GM15510 (cell line): Measurements from ENCODE around the gene TTC23.

Source experiments
- POLR2A ChIP-seq: IDR thresholded peaks from 3 replicates; pipeline ENCODE4 v1.6.1; 2011; ENCODE audit warnings: borderline replicate concordance; ENCODE audit not compliant: insufficient read length; ENCODE audit errors: extremely low read depth

TTC23 gene

GRCh38 chr15:99180964-99181306 lies 68.4 kb downstream of the TTC23 start:
- TF ChIP-seq POLR2A, result no peak

GRCh38 chr15:99180086-99180963 lies 69.1 kb downstream of the TTC23 start:
- TF ChIP-seq POLR2A, result no peak

GRCh38 chr15:99177679-99178078 lies 71.7 kb downstream of the TTC23 start:
- no peak for TF ChIP-seq POLR2A

GRCh38 chr15:99176757-99177156 lies 72.6 kb downstream of the TTC23 start:
- no peak for TF ChIP-seq POLR2A

GRCh38 chr15:99174567-99175395 lies 74.6 kb downstream of the TTC23 start:
- no peak for TF ChIP-seq POLR2A

GRCh38 chr15:99172989-99173388 lies 76.4 kb downstream of the TTC23 start:
- TF ChIP-seq POLR2A, result no peak

- TF ChIP-seq POLR2A, result no peak
These were observed 77.2 kb downstream of the TTC23 start for GRCh38 chr15:99172171-99172570.

- no peak for TF ChIP-seq POLR2A
These were observed 78.8 kb downstream of the TTC23 start for GRCh38 chr15:99170476-99171065.

- TF ChIP-seq POLR2A, result no peak
These were observed 79.5 kb downstream of the TTC23 start for GRCh38 chr15:99169769-99170311.

GRCh38 chr15:99168601-99169580 lies 80.5 kb downstream of the TTC23 start:
- no peak for TF ChIP-seq POLR2A

GRCh38 chr15:99167640-99168039 lies 81.7 kb downstream of the TTC23 start:
- no peak for TF ChIP-seq POLR2A

GRCh38 chr15:99167201-99167600 lies 82.2 kb downstream of the TTC23 start:
- no peak for TF ChIP-seq POLR2A

GRCh38 chr15:99165956-99166689 lies 83.3 kb downstream of the TTC23 start:
- TF ChIP-seq POLR2A, result no peak
